CD4-positive, alpha-beta memory T cell (primary cell): ENCODE measurements around the gene DNAJA2. TPM values are rescaled to one million over a fixed set of nuclear protein-coding genes. Genes with fewer than 3 reads are reported as not detected.
"Not testable (repeated sequence)": the region's sequence is repeated elsewhere in the genome, so short reads cannot be mapped to it uniquely, and the experiment has no call there.

Experiments used
- CTCF ChIA-PET: fragments of 350-600 bp; sonication (Branson Sonifier 250); formaldehyde crosslinking; loops from one replicate; lab custom pipeline; 2021; ENCODE audit warnings: inconsistent platforms; ENCODE audit not compliant: partially characterized antibody; lab: Charles Lee
- POLR2A ChIA-PET: fragments of 350-600 bp; sonication (Branson Sonifier 250); formaldehyde crosslinking; loops from one replicate; lab custom pipeline; 2021; ENCODE audit not compliant: partially characterized antibody; lab: Charles Lee
- DNase-seq, 5 donors: peaks; one replicate each; pipeline versions ENCODE4 v3.0.0 to v3.0.0-alpha.2; 2020 to 2022; ENCODE audit warnings: mixed read lengths in 1 of 5
- H3K27ac ChIP-seq: one replicate; pipeline ENCODE4 v1.7.0; 2013; ENCODE audit warnings: low read depth, low read length
- H3K27me3 ChIP-seq: 2 replicates; pipeline ENCODE4 v1.7.0; 2013; ENCODE audit warnings: mild to moderate bottlenecking, low read length, moderate library complexity; ENCODE audit not compliant: insufficient read depth
- H3K36me3 ChIP-seq: 2 replicates; pipeline ENCODE4 v1.7.0; 2013; ENCODE audit warnings: mild to moderate bottlenecking, low read length, moderate library complexity; ENCODE audit not compliant: insufficient read depth
- H3K4me1 ChIP-seq: 2 replicates; pipeline ENCODE4 v1.7.0; 2013; ENCODE audit warnings: mild to moderate bottlenecking, low read length, moderate library complexity; ENCODE audit not compliant: insufficient read depth
- H3K4me3 ChIP-seq, 2 donors: one replicate each; pipeline ENCODE4 v1.7.0; 2013; ENCODE audit warnings: low read length in 2 of 2, mild to moderate bottlenecking in 1 of 2
- H3K9me3 ChIP-seq, 2 donors: one replicate each; pipeline ENCODE4 v1.7.0; 2013; ENCODE audit warnings: low read length in 2 of 2, control low read depth in 1 of 2; ENCODE audit not compliant: control insufficient read depth in 1 of 2
- H3K27ac Mint-ChIP-seq, 7 donors: one replicate each; pipeline ENCODE4 v1.8.0; 2020 to 2021; ENCODE audit warnings: mixed read lengths in 7 of 7, mild to moderate bottlenecking in 6 of 7, inconsistent platforms in 3 of 7, moderate library complexity in 3 of 7
- H3K27me3 Mint-ChIP-seq, 2 donors: one replicate each; pipeline ENCODE4 v1.8.0; 2020 to 2021; ENCODE audit warnings: mixed read lengths in 2 of 2
- H3K36me3 Mint-ChIP-seq, 2 donors: one replicate each; pipeline ENCODE4 v1.8.0; 2020 to 2021; ENCODE audit warnings: mixed read lengths in 2 of 2, inconsistent platforms in 1 of 2, mild to moderate bottlenecking in 1 of 2
- H3K4me1 Mint-ChIP-seq, 4 donors: one replicate each; pipeline ENCODE4 v1.8.0; 2020 to 2021; ENCODE audit warnings: mixed read lengths in 4 of 4, mild to moderate bottlenecking in 1 of 4
- H3K4me3 Mint-ChIP-seq, 8 donors: one replicate each; pipeline ENCODE4 v1.8.0; 2020 to 2021; ENCODE audit warnings: mixed read lengths in 8 of 8, mild to moderate bottlenecking in 7 of 8, moderate library complexity in 6 of 8, inconsistent platforms in 3 of 8
- H3K9me3 Mint-ChIP-seq, 8 donors: one replicate each; pipeline ENCODE4 v1.8.0; 2020 to 2021; ENCODE audit warnings: mixed read lengths in 8 of 8, mild to moderate bottlenecking in 5 of 8, inconsistent platforms in 3 of 8, moderate library complexity in 1 of 8
- intact Hi-C: fragments of 100-400 bp; cut with micrococcal nuclease; formaldehyde crosslinking; loops from one replicate; pipeline ENCODE4 v1.15.1; 2023
- polyA plus RNA-seq, 2 donors: library from polyadenylated mRNA; unstranded; fragments of 300-500 nt; fragmentation: Illumina TruSeq; gene quantifications; one replicate each; pipeline ENCODE4 v1.2.3, GENCODE V29; 2021
- total RNA-seq, 2 experiments: library from RNA; stranded (reverse); gene quantifications; one replicate each; pipeline ENCODE4 v1.2.3, GENCODE V29; 2021

Gene DNAJA2
- total and polyA plus RNA-seq, 4 experiments from 2014 or later, result 73.2 to 95.6 (median 79.3) TPM

DNA sequence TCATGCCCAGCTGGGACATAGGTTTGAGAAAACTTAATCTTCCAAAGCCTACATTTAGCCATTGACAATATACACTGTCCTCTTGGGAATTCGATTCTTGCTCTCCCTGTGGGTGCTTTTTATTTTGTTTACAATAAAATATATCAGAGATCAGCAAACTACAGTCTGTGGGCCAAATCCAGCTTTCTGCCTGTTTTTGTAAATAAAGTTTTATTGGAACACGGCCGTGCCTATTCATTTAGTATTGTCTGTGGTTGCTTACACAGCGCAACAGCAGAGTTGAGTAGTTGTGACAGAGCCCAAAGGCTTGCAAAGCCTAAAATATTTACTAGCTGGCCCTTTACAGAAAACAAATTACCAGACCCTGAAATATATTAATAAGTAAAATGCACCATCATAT, 39.7 kb upstream of the DNAJA2 start:
- Mint-ChIP-seq H3K4me1 (peaks cover 10 to 21% (median 17%) of the 10 kb centered on the region in 4 donors), H3K4me3 (no peak overlapping the region), H3K27ac (no peak overlapping the region), H3K27me3 (no peaks in the 10 kb centered on the region), H3K36me3 (no peaks in the 10 kb centered on the region), H3K9me3 (no peaks in the 10 kb centered on the region)
- Histone ChIP-seq H3K36me3 (no peaks in the 10 kb centered on the region), H3K4me1 (peaks cover 11% of the 10 kb centered on the region), H3K27me3 (no peaks in the 10 kb centered on the region), H3K9me3 (no peaks in the 10 kb centered on the region), H3K4me3 (no peak overlapping the region), H3K27ac (no peak overlapping the region)
- ChIA-PET CTCF (no interaction called here), POLR2A (no interaction called here)
- intact Hi-C loops, result no loop called here
- no peak for DNase-seq

- H3K36me3 ChIP-seq, H3K4me1 Mint-ChIP-seq, H3K9me3 Mint-ChIP-seq, H3K9me3 ChIP-seq, H3K4me1 ChIP-seq, intact Hi-C loops, H3K27ac ChIP-seq, POLR2A ChIA-PET, H3K4me3 Mint-ChIP-seq, H3K27me3 Mint-ChIP-seq, H3K27ac Mint-ChIP-seq, DNase-seq, H3K4me3 ChIP-seq, H3K27me3 ChIP-seq, CTCF ChIA-PET, H3K36me3 Mint-ChIP-seq: not testable (repeated sequence)
These were observed 37.3 kb upstream of the DNAJA2 start for GRCh38 chr16:47010812-47011211.

DNA sequence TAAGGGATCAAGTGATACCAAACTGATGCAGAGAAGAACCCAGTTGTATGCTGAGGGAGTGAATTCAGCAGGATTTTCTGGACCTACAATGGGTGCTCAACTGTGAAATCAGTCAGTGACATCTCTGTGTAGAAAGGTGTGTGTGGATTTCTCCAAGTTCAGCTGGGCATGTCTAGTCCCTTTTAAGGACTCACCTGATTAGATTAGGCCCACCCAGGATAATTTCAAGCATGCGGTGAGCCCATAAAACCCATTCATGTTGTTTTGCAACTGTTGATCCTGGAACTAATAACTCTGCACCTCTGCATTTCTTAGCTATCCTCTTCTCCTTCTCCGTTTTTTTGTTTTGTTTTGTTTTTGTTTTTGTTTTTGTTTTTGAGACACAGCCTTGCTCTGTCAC, 35.1 kb upstream of the DNAJA2 start:
- no peak overlapping the region for H3K4me3 Mint-ChIP-seq
- ChIA-PET POLR2A (no interaction called here), CTCF (no interaction called here)

GRCh38 chr16:47008174-47008573, 34.7 kb upstream of the DNAJA2 start:
- Histone ChIP-seq H3K27me3 (no peaks in the 10 kb centered on the region), H3K4me3 (no peak overlapping the region), H3K9me3 (no peaks in the 10 kb centered on the region), H3K36me3 (no peaks in the 10 kb centered on the region), H3K4me1 (no peaks in the 10 kb centered on the region), H3K27ac (no peak overlapping the region)
- no peak for DNase-seq
- no peaks in the 10 kb centered on the region for H3K27me3 Mint-ChIP-seq
- no peaks in the 10 kb centered on the region for H3K9me3 Mint-ChIP-seq
- no peaks in the 10 kb centered on the region for H3K36me3 Mint-ChIP-seq
- H3K4me3 Mint-ChIP-seq, result no peak overlapping the region
- H3K4me1 Mint-ChIP-seq, result no peaks in the 10 kb centered on the region
- H3K27ac Mint-ChIP-seq, result no peak overlapping the region
- POLR2A ChIA-PET, result no interaction called here
- intact Hi-C loops, result no loop called here
- CTCF ChIA-PET, result interaction anchor here (0.7 kb wide), 1 partner anchor 13 kb away, joined by 4 read pairs; no protein-coding TSS in a partner anchor

More for the DNA sequence above, 35.1 kb upstream of the DNAJA2 start:
- H3K36me3 Mint-ChIP-seq, result no peaks in the 10 kb centered on the region
- intact Hi-C loops, result no loop called here
- no peaks in the 10 kb centered on the region for H3K4me1 Mint-ChIP-seq
- H3K27me3 ChIP-seq, result no peaks in the 10 kb centered on the region
- H3K4me1 ChIP-seq, result no peaks in the 10 kb centered on the region
- no peak for DNase-seq
- H3K9me3 Mint-ChIP-seq, result no peaks in the 10 kb centered on the region
- no peaks in the 10 kb centered on the region for H3K27me3 Mint-ChIP-seq
- no peaks in the 10 kb centered on the region for H3K36me3 ChIP-seq
- no peak overlapping the region for H3K27ac ChIP-seq
- H3K27ac Mint-ChIP-seq, result no peak overlapping the region
- H3K4me3 ChIP-seq, result no peak overlapping the region
- H3K9me3 ChIP-seq, result no peaks in the 10 kb centered on the region

GRCh38 chr16:47004652-47005051, 31.2 kb upstream of the DNAJA2 start:
- Mint-ChIP-seq H3K27ac (peak overlapping the region in 1 of 7 donors; percentile 36), H3K9me3 (no peaks in the 10 kb centered on the region), H3K27me3 (no peaks in the 10 kb centered on the region), H3K36me3 (no peaks in the 10 kb centered on the region), H3K4me3 (no peak overlapping the region), H3K4me1 (no peaks in the 10 kb centered on the region)
- CTCF ChIA-PET, result no interaction called here
- H3K27ac ChIP-seq, result no peak overlapping the region
- no peak for DNase-seq
- H3K4me3 ChIP-seq, result no peak overlapping the region
- no peaks in the 10 kb centered on the region for H3K36me3 ChIP-seq
- H3K27me3 ChIP-seq, result no peaks in the 10 kb centered on the region
- POLR2A ChIA-PET, result no interaction called here
- intact Hi-C loops, result no loop called here
- no peaks in the 10 kb centered on the region for H3K9me3 ChIP-seq
- H3K4me1 ChIP-seq, result no peaks in the 10 kb centered on the region

DNA sequence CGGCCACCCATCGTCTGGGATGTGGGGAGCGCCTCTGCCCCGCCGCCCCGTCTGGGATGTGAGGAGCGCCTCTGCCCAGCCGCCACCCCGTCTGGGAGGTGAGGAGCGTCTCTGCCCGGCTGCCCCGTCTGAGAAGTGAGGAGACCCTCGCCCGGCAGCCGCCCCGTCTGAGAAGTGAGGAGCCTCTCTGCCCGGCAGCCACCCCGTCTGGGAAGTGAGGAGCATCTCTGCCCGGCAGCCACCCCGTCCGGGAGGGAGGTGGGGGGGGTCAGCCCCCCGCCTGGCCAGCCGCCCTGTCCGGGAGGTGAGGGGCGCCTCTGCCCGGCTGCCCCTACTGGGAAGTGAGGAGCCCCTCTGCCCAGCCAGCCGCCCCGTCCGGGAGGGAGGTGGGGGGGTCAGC, 26.6 kb upstream of the DNAJA2 start:
- H3K27ac ChIP-seq, DNase-seq, CTCF ChIA-PET, H3K4me3 ChIP-seq, H3K4me1 ChIP-seq, H3K36me3 Mint-ChIP-seq, H3K27me3 Mint-ChIP-seq, H3K27ac Mint-ChIP-seq, H3K9me3 ChIP-seq, H3K27me3 ChIP-seq, intact Hi-C loops, H3K9me3 Mint-ChIP-seq, H3K36me3 ChIP-seq, H3K4me3 Mint-ChIP-seq, H3K4me1 Mint-ChIP-seq, POLR2A ChIA-PET: not testable (repeated sequence)

DNA sequence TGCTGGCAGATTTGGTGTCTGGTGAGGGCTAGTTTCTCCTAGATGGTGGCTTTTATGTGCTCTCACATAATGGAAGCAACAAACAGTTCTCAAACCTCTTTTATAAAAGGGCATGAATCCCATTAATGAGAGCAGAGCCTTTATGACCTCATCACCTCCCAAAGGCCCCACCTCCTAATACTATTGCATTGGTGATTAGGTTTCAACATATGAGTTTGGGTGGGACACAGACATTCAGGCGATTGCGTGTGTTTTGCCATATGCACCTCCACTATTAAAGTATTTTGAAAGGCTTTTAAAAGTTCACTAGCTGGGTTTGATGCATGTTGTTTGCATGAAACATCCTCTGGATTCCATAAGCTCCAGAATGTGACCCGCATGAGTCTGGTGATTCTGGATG, 24.4 kb upstream of the DNAJA2 start:
- DNase-seq, result no peak
- no peak overlapping the region for H3K4me3 ChIP-seq
- no peaks in the 10 kb centered on the region for H3K9me3 ChIP-seq
- no peak overlapping the region for H3K27ac Mint-ChIP-seq
- CTCF ChIA-PET, result no interaction called here
- H3K36me3 ChIP-seq, result no peaks in the 10 kb centered on the region
- H3K27me3 ChIP-seq, result no peaks in the 10 kb centered on the region
- H3K27ac ChIP-seq, result no peak overlapping the region
- no peaks in the 10 kb centered on the region for H3K9me3 Mint-ChIP-seq
- no peaks in the 10 kb centered on the region for H3K27me3 Mint-ChIP-seq
- intact Hi-C loops, result no loop called here
- H3K4me1 ChIP-seq, result no peaks in the 10 kb centered on the region
- H3K4me1 Mint-ChIP-seq, result peaks cover 0 to 4% (median 0%) of the 10 kb centered on the region in 4 donors
- no peak overlapping the region for H3K4me3 Mint-ChIP-seq
- POLR2A ChIA-PET, result no interaction called here
- H3K36me3 Mint-ChIP-seq, result no peaks in the 10 kb centered on the region

DNA sequence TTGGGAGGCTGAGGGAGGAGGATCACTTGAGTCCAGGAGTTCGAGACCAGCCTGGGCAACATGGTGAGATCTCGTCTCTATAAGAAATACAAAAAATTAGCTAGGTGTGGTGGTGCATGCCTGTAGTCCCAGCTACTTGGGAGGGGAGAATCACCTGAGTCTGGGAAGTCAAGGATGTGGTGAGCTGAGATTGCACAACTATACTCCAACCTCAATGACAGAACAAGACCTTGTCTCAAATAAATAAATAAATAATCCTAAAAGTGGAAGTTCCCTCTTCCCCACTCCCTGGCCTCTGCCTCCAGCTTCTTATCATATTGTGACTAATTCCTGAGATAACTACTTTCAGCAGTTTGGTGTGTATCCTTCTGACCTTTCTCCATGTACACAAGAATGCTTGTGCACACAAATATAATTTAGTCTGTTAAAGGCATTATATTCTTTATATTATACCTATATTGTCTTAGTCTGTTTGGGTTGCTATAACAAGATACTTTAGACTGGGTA, 23.5 kb upstream of the DNAJA2 start:
- no peaks in the 10 kb centered on the region for H3K36me3 ChIP-seq
- no peaks in the 10 kb centered on the region for H3K9me3 ChIP-seq
- H3K4me1 Mint-ChIP-seq, result peaks cover 0 to 4% (median 0%) of the 10 kb centered on the region in 4 donors
- no peak overlapping the region for H3K4me3 ChIP-seq
- H3K27me3 Mint-ChIP-seq, result no peaks in the 10 kb centered on the region
- no peaks in the 10 kb centered on the region for H3K36me3 Mint-ChIP-seq
- ChIA-PET CTCF (no interaction called here), POLR2A (no interaction called here)
- no peak overlapping the region for H3K27ac ChIP-seq
- no peak overlapping the region for H3K27ac Mint-ChIP-seq
- H3K27me3 ChIP-seq, result no peaks in the 10 kb centered on the region
- H3K4me1 ChIP-seq, result no peaks in the 10 kb centered on the region
- no peaks in the 10 kb centered on the region for H3K9me3 Mint-ChIP-seq
- no peak overlapping the region for H3K4me3 Mint-ChIP-seq
- intact Hi-C loops, result no loop called here
- DNase-seq, result no peak
